ENCODE data around the gene CENPA.
A peak's percentile ranks its signal among the peaks of the same experiment; 100 is the strongest.
"Not testable (repeated sequence)": the region's sequence is repeated elsewhere in the genome, so short reads cannot be mapped to it uniquely, and the experiment has no call there.

The CENPA gene

GRCh38 chr2:26778098-26778497 is 7.8 kb upstream of the CENPA start:
- no peaks in the 10 kb centered on the region for H3K27me3 ChIP-seq (ENCODE audit: control insufficient read depth, insufficient read depth, low read length)
- H3K4me1 ChIP-seq (ENCODE audit: control insufficient read depth, insufficient read depth, low read length) = peaks cover 16% of the 10 kb centered on the region
- H3K4me3 ChIP-seq (ENCODE audit: low read length) = no peak overlapping the region
- peaks cover 45% of the 10 kb centered on the region for H3K36me3 ChIP-seq (ENCODE audit: control insufficient read depth, insufficient read depth, low read length)
- no peak overlapping the region for H3K9ac ChIP-seq (ENCODE audit: low read length)
- H3K9me3 ChIP-seq (ENCODE audit: control insufficient read depth, low read length) = no peaks in the 10 kb centered on the region

- Histone ChIP-seq H3K9ac (ENCODE audit: low read length) (no peak overlapping the region), H3K9me3 (ENCODE audit: control insufficient read depth, low read length) (no peaks in the 10 kb centered on the region), H3K27me3 (ENCODE audit: control insufficient read depth, insufficient read depth, low read length) (no peaks in the 10 kb centered on the region), H3K4me1 (ENCODE audit: control insufficient read depth, insufficient read depth, low read length) (peaks cover 20% of the 10 kb centered on the region), H3K4me3 (ENCODE audit: low read length) (no peak overlapping the region), H3K36me3 (ENCODE audit: control insufficient read depth, insufficient read depth, low read length) (peaks cover 45% of the 10 kb centered on the region)
Measured at GRCh38 chr2:26778507-26778906, 7.3 kb upstream of the CENPA start.

GRCh38 chr2:26780203-26780760 is 5.6 kb upstream of the CENPA start:
- Histone ChIP-seq H3K9ac (ENCODE audit: low read length) (no peak overlapping the region), H3K9me3 (ENCODE audit: control insufficient read depth, low read length) (no peaks in the 10 kb centered on the region), H3K36me3 (ENCODE audit: control insufficient read depth, insufficient read depth, low read length) (peaks cover 39% of the 10 kb centered on the region), H3K27me3 (ENCODE audit: control insufficient read depth, insufficient read depth, low read length) (no peaks in the 10 kb centered on the region), H3K4me1 (ENCODE audit: control insufficient read depth, insufficient read depth, low read length) (peaks cover 29% of the 10 kb centered on the region), H3K4me3 (ENCODE audit: low read length) (no peak overlapping the region)

GRCh38 chr2:26782876-26783704 is 2.8 kb upstream of the CENPA start:
- Histone ChIP-seq H3K4me1 (ENCODE audit: control insufficient read depth, insufficient read depth, low read length) (peaks cover 30% of the 10 kb centered on the region), H3K9ac (ENCODE audit: low read length) (no peak overlapping the region), H3K9me3 (ENCODE audit: control insufficient read depth, low read length) (no peaks in the 10 kb centered on the region), H3K27me3 (ENCODE audit: control insufficient read depth, insufficient read depth, low read length) (no peaks in the 10 kb centered on the region), H3K36me3 (ENCODE audit: control insufficient read depth, insufficient read depth, low read length) (peaks cover 15% of the 10 kb centered on the region), H3K4me3 (ENCODE audit: low read length) (no peak overlapping the region)

- no peaks in the 10 kb centered on the region for H3K27me3 ChIP-seq (ENCODE audit: control insufficient read depth, insufficient read depth, low read length)
- peaks cover 21% of the 10 kb centered on the region for H3K4me1 ChIP-seq (ENCODE audit: control insufficient read depth, insufficient read depth, low read length)
- no peaks in the 10 kb centered on the region for H3K9me3 ChIP-seq (ENCODE audit: control insufficient read depth, low read length)
- no peak overlapping the region for H3K9ac ChIP-seq (ENCODE audit: low read length)
- H3K36me3 ChIP-seq (ENCODE audit: control insufficient read depth, insufficient read depth, low read length) = peaks cover 10% of the 10 kb centered on the region
- no peak overlapping the region for H3K4me3 ChIP-seq (ENCODE audit: low read length)
Measured at GRCh38 chr2:26784570-26785234, 1.2 kb upstream of the CENPA start.

- no peaks in the 10 kb centered on the region for H3K27me3 ChIP-seq (ENCODE audit: control insufficient read depth, insufficient read depth, low read length)
- H3K4me1 ChIP-seq (ENCODE audit: control insufficient read depth, insufficient read depth, low read length) = peaks cover 21% of the 10 kb centered on the region
- no peaks in the 10 kb centered on the region for H3K36me3 ChIP-seq (ENCODE audit: control insufficient read depth, insufficient read depth, low read length)
- no peak overlapping the region for H3K4me3 ChIP-seq (ENCODE audit: low read length)
- H3K9ac ChIP-seq (ENCODE audit: low read length) = peak overlapping the region; percentile 52
- H3K9me3 ChIP-seq (ENCODE audit: control insufficient read depth, low read length) = no peaks in the 10 kb centered on the region
Measured at GRCh38 chr2:26786207-26787028, 562 bp downstream of the CENPA start.

GRCh38 chr2:26792720-26793119 is 6.9 kb downstream of the CENPA start:
- Histone ChIP-seq H3K27me3 (ENCODE audit: control insufficient read depth, insufficient read depth, low read length) (no peaks in the 10 kb centered on the region), H3K9ac (ENCODE audit: low read length) (no peak overlapping the region), H3K9me3 (ENCODE audit: control insufficient read depth, low read length) (no peaks in the 10 kb centered on the region), H3K36me3 (ENCODE audit: control insufficient read depth, insufficient read depth, low read length) (no peaks in the 10 kb centered on the region), H3K4me1 (ENCODE audit: control insufficient read depth, insufficient read depth, low read length) (no peaks in the 10 kb centered on the region), H3K4me3 (ENCODE audit: low read length) (no peak overlapping the region)

GRCh38 chr2:26793518-26793917 is 7.7 kb downstream of the CENPA start:
- Histone ChIP-seq H3K4me1 (ENCODE audit: control insufficient read depth, insufficient read depth, low read length) (no peaks in the 10 kb centered on the region), H3K4me3 (ENCODE audit: low read length) (no peak overlapping the region), H3K9ac (ENCODE audit: low read length) (no peak overlapping the region), H3K36me3 (ENCODE audit: control insufficient read depth, insufficient read depth, low read length) (no peaks in the 10 kb centered on the region), H3K9me3 (ENCODE audit: control insufficient read depth, low read length) (no peaks in the 10 kb centered on the region), H3K27me3 (ENCODE audit: control insufficient read depth, insufficient read depth, low read length) (no peaks in the 10 kb centered on the region)

- not testable (repeated sequence) for H3K4me1 ChIP-seq (ENCODE audit: control insufficient read depth, insufficient read depth, low read length); H3K27me3 ChIP-seq (ENCODE audit: control insufficient read depth, insufficient read depth, low read length); H3K9ac ChIP-seq (ENCODE audit: low read length); H3K36me3 ChIP-seq (ENCODE audit: control insufficient read depth, insufficient read depth, low read length); H3K9me3 ChIP-seq (ENCODE audit: control insufficient read depth, low read length); H3K4me3 ChIP-seq (ENCODE audit: low read length)
Measured at GRCh38 chr2:26795135-26795534, 9.3 kb downstream of the CENPA start.

- Histone ChIP-seq H3K9me3 (ENCODE audit: control insufficient read depth, low read length) (no peaks in the 10 kb centered on the region), H3K4me1 (ENCODE audit: control insufficient read depth, insufficient read depth, low read length) (no peaks in the 10 kb centered on the region), H3K9ac (ENCODE audit: low read length) (no peak overlapping the region), H3K27me3 (ENCODE audit: control insufficient read depth, insufficient read depth, low read length) (no peaks in the 10 kb centered on the region), H3K36me3 (ENCODE audit: control insufficient read depth, insufficient read depth, low read length) (no peaks in the 10 kb centered on the region), H3K4me3 (ENCODE audit: low read length) (no peak overlapping the region)
Measured at GRCh38 chr2:26801328-26801727, 15.5 kb downstream of the CENPA start.

- H3K9ac ChIP-seq (ENCODE audit: low read length) = no peak overlapping the region
- H3K36me3 ChIP-seq (ENCODE audit: control insufficient read depth, insufficient read depth, low read length) = no peaks in the 10 kb centered on the region
- H3K9me3 ChIP-seq (ENCODE audit: control insufficient read depth, low read length) = no peaks in the 10 kb centered on the region
- H3K27me3 ChIP-seq (ENCODE audit: control insufficient read depth, insufficient read depth, low read length) = no peaks in the 10 kb centered on the region
- no peaks in the 10 kb centered on the region for H3K4me1 ChIP-seq (ENCODE audit: control insufficient read depth, insufficient read depth, low read length)
- H3K4me3 ChIP-seq (ENCODE audit: low read length) = no peak overlapping the region
Measured at GRCh38 chr2:26801796-26802195, 15.9 kb downstream of the CENPA start.
